Mononuclear cell (primary cell): Measurements from ENCODE around the gene PRR36. TPM values are rescaled to one million over a fixed set of nuclear protein-coding genes. Genes with fewer than 3 reads are reported as not detected.

Experiments
- H3K27me3 ChIP-seq: 2 replicates; pipeline ENCODE4 v1.6.0; 2011; ENCODE audit warnings: low read length, control low read depth; ENCODE audit not compliant: insufficient read depth
- H3K4me1 ChIP-seq: 2 replicates; pipeline ENCODE4 v1.5.1; 2011; ENCODE audit warnings: mild to moderate bottlenecking, low read length, control low read depth; ENCODE audit not compliant: insufficient read depth
- H3K4me3 ChIP-seq: 2 replicates; pipeline ENCODE4 v1.5.1; 2011; ENCODE audit warnings: mild to moderate bottlenecking, low read length, moderate library complexity
- H3K9me3 ChIP-seq: 2 replicates; pipeline ENCODE4 v1.5.1; 2011; ENCODE audit warnings: low read depth, mild to moderate bottlenecking, control low read depth, low read length
- total RNA-seq: library from RNA; depleted of rRNA; stranded (reverse); fragments of >200 nt; gene quantifications from one replicate; pipeline ENCODE4 v1.2.3, GENCODE V29; 2012

Gene PRR36
- total RNA-seq, 1 donor: 0.10 TPM

DNA sequence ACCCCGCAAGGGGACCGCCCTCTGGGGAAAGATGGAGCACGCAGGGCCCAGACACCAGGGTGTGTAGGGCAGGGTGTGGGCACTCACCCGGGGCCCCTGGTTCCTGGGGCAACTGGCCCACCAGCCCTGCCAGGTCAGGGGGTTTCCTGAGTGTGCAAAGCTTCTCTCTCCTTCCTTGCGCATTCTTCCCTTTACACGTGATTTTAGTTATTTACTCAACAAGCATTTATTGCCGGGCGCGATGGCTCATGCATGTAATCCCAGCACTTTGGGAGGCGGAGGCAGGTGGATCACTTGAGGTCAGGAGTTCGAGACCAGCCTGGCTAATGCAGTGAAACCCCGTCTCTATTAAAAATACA lies 20.4 kb downstream of the PRR36 start:
- Histone ChIP-seq H3K4me1 (peaks cover 5% of the 10 kb centered on the region), H3K9me3 (no peaks in the 10 kb centered on the region), H3K27me3 (no peaks in the 10 kb centered on the region), H3K4me3 (no peak overlapping the region)

DNA sequence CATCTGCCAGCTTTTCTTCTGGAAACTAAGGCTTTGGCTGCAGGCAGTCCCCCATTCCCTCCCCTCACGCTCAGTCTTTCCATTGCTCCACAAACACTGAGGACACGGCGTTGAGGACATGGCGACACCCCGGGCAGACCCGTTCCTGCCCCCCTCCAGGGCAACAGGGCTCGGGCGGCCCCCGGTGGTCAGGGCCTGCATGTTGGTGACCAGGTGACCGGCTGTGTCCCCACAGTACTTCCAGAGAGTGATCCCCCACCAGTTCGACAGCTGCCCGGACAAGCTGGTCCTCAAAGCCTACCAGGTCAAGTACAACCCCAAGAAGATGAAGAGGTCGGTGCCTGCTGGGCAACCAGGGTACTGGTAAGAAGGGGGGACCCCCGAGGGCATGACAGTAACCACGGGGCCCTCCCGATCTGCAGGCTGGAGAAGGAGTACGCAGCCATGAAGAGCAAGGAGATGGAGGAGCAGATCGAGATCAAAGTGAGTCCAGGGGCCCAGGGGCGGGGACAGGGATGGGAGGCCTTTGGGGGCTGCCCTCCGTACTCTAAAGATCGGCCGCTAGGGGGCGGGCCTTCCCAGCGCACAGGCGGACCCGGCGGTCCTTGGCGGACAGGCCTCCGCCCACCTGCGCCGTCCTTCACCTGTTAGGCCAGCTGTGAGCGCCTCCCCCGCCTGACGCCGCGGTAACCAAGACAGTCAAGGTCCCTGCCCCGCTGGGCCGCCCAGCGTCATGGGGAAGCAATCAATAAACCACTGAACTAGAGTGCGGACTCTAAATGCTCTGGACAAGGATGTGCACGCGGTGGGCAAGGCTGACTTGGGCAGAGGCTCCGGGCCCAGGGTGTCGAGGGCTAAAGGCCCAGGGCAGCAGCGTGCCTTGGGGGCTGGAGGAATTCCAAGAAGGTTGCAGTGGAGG lies 21.1 kb downstream of the PRR36 start:
- Histone ChIP-seq H3K9me3 (no peaks in the 10 kb centered on the region), H3K4me1 (peaks cover 5% of the 10 kb centered on the region), H3K4me3 (no peak overlapping the region), H3K27me3 (no peaks in the 10 kb centered on the region)

DNA sequence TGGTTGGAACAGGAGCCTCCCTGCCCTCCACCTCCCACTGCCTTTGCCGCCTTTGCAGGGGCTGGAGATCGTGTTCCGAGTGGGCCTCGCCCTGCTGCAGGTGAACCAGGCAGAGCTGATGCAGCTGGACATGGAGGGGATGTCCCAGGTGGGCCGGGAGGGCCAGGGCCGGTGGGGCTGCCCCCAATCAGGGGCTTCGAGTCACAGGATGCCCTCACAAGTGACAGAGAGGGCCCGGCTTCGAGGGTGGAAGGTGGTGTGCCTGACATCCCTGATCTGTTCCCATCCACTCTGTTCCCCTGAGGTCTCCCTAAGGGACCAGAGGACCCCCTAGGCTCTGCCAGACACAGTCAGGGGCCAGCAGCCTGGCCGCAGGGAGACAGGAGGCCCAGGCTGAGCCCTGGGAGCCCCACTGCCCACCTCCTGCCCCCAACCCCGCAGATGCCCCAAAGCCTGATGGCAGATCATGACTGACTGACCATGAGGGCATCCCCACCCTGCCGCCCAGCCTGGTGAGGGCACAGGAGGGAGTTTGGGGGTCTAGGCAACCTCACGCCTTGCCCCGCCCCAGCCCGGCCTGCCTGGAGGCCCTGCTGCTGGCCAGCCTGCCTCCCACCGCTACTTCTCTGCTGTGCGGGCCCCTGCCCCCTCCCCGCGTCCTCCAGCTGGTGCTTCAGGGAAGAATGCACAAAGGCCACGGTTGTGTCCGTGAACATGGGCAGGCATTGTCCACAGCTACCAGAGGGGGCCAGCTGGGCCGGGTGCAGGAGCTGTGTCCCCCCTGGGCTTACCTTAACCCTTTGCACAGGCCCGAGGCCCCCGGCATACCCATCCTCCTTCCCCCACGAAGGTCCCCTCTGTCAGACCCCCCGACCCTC lies 22.3 kb downstream of the PRR36 start:
- no peak overlapping the region for H3K4me3 ChIP-seq
- no peaks in the 10 kb centered on the region for H3K9me3 ChIP-seq
- peaks cover 5% of the 10 kb centered on the region for H3K4me1 ChIP-seq
- no peaks in the 10 kb centered on the region for H3K27me3 ChIP-seq

DNA sequence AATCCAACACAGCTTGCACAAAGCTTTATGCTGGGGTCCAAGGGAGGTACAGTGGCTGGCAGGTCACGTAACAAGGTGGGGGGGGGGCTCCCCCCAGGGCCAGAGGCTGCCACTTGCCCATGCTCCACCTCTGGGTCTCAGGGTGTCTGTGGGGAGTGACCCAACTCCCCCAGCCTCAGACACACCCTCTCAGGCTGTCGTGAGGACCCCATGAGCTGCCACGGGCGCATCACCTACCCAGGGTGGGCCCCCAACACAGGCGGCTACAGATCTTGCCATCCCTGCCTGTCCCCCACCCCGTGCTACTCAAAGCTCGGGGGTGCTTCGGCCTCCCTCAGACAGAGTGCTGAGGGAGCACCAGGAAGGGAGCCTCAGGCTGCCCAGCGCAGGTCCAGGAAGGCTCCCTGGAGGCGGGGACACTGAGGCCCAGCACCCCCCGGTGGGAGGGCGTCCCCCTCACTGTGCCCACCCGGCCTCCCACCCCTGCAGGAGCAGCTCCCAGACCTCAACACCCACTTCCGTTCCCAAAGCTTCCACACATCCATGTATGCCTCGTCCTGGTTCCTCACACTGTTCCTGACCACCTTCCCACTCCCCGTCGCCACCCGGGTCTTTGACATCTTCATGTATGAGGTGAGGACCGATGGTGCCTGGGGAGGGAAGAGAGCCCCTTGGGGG lies 23.1 kb downstream of the PRR36 start:
- H3K9me3 ChIP-seq: no peaks in the 10 kb centered on the region
- H3K4me1 ChIP-seq: peaks cover 5% of the 10 kb centered on the region
- no peaks in the 10 kb centered on the region for H3K27me3 ChIP-seq
- H3K4me3 ChIP-seq: no peak overlapping the region

DNA sequence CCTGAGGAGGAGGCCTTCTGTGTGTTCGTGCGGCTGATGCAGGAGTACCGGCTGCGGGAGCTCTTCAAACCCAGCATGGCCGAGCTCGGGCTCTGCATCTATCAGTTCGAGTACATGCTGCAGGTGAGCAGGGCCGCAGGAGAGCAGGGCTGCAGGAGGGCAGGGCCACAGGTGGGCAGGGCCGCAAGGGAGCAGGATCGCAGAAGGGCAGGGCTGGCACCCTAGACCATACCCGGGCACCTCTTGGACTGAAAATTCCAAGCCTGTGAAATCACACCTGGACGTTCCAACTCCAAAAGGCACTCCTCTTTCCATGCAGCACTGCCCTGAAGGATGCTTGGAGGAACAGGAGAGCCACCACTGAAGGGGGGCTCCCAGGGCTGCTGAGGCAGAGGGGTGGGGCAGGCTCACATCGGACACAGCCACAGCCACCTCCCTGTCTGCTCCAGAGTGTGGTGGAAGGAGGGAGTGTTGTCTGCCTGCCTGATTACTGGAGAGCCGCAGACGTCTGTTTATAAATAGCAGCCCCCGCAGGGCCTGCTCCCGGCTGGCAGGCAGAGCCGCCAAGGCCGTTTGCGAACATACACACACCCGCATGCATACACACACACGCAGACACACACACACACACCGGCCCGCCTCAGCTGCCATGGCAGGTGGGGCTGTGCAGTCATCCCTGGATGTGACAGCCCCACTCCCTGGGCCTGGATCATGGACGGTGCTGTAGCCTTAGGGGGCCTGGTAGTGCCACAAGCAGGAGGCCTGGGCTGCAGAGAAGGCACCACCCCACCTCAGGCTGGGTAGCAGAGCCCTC lies 24.0 kb downstream of the PRR36 start:
- Histone ChIP-seq H3K27me3 (no peaks in the 10 kb centered on the region), H3K4me3 (no peak overlapping the region), H3K9me3 (no peaks in the 10 kb centered on the region), H3K4me1 (peaks cover 5% of the 10 kb centered on the region)

DNA sequence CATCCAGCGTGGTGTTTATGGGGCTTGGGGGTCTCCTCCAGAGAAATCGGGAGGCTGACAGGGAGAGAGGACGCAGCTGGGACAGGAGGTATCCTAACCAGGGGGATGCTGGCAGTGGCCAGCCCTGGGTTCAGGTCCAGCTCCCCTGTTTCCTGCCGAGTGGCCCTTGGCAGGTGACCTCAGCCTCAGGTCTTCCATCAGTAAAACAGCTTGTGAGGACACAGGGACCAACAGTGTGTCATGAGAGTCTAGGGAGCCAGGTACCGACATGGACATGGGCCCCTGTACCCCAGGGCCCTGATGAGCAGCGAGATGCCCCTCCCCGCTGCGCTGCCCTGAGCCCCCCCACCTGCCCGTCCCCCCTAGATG lies 24.6 kb downstream of the PRR36 start:
- Histone ChIP-seq H3K9me3 (no peaks in the 10 kb centered on the region), H3K4me1 (peaks cover 5% of the 10 kb centered on the region), H3K4me3 (no peak overlapping the region), H3K27me3 (no peaks in the 10 kb centered on the region)

DNA sequence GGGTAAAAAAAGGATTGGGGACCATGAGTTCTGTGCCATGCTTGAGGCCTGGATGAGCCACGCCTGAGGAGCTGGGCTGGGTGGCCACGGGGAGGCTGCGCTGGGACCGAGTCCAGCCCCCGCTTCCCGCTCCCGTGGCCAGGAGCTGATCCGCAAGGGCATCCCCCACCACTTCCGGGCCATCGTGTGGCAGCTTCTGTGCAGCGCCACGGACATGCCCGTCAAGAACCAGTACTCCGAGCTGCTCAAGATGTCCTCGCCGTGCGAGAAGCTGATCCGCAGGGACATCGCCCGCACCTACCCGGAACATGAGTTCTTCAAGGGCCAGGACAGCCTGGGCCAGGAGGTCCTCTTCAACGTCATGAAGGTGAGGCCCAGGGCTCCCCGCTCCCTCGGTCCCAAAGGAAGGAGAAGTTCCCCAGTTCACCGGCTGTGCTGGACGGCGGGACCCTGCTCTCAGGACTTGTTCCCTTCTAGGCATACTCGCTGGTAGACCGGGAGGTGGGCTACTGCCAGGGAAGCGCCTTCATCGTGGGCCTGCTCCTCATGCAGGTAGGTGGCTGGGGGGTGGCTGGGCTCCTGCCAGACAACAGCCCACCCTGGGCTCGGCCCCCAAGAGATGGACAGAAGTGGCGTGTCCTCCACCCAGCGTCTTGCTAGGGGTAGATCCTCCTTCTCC lies 25.3 kb downstream of the PRR36 start:
- H3K27me3 ChIP-seq: no peaks in the 10 kb centered on the region
- H3K9me3 ChIP-seq: no peaks in the 10 kb centered on the region
- no peak overlapping the region for H3K4me3 ChIP-seq
- peaks cover 5% of the 10 kb centered on the region for H3K4me1 ChIP-seq

DNA sequence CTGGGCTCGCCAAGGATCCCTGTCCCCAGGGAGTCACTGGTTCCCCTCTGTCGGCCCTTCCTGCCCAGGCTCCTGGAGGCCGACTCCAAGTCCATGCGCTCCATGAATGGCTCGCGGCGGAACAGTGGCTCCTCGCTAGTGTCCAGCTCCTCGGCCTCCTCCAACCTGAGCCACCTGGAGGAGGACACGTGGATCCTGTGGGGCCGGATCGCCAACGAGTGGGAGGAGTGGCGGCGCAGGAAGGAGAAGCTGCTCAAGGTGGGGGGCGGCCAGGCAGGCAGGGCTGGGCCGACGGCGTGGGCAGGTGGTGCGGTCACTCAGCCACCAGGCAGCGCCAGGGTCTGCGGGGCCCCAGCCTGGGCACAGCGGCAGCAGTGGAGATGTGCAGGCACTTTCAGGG lies 26.5 kb downstream of the PRR36 start:
- Histone ChIP-seq H3K9me3 (no peaks in the 10 kb centered on the region), H3K4me1 (no peaks in the 10 kb centered on the region), H3K4me3 (no peak overlapping the region), H3K27me3 (no peaks in the 10 kb centered on the region)

DNA sequence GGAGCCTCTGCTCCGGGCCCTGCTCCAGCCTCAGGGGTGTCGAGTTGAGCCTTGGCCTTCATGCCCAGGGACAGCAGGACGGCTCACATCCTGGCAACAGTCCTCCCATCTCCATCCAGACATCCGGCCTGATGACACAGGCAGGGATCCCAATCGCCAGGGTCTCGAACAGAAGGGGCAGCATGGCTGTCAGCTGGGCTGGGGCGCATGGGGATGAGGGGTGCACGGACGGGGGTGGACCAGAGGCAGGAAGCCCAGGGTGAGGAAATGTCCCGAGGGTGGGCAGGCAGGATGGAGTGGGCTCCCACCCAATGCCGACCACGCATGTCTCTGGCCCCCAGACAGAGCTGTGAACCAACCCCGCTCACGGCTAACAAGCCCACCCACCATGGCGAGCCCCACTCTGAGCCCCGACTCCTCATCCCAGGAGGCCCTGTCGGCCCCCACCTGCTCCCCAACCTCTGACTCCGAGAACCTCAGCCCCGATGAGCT lies 28.0 kb downstream of the PRR36 start:
- Histone ChIP-seq H3K4me1 (no peaks in the 10 kb centered on the region), H3K9me3 (no peaks in the 10 kb centered on the region), H3K27me3 (no peaks in the 10 kb centered on the region), H3K4me3 (no peak overlapping the region)

DNA sequence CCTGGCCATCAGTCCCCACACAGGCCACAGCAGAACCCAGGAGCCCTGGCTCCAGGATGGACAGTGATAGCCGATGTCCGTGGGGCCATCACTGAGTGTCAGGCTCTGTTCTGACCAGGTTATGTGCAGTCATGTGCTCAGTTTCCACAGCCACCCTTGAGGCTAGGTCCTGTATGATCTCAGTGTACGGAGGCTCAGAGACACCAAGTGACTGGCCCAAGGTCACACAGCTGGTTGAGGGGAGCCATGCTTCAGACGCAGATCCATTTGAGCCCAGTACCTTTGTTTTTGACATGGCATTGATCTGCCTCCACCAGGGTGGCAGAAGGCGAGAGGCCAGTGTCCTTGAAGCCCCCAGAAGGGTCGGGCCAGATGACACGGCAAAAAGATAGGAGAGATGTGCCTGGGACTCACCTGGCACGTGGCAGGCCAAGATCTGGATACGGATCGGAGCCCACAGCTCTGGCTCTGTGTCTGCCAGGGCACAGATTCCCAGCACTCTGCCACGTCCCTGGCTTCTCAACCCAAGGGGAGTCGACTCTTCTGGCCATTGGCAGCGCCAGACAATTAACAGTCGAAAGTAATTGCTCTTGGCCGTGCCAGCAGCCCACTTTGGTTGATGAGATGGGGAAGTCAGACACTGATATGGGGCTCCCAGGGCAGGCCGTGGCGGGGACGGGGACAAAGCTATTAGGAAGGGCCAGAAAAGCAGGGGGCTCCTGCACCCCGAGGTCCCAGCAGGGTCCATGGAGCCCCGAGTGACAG lies 28.6 kb downstream of the PRR36 start:
- no peak overlapping the region for H3K4me3 ChIP-seq
- H3K4me1 ChIP-seq: no peaks in the 10 kb centered on the region
- H3K9me3 ChIP-seq: no peaks in the 10 kb centered on the region
- no peaks in the 10 kb centered on the region for H3K27me3 ChIP-seq

DNA sequence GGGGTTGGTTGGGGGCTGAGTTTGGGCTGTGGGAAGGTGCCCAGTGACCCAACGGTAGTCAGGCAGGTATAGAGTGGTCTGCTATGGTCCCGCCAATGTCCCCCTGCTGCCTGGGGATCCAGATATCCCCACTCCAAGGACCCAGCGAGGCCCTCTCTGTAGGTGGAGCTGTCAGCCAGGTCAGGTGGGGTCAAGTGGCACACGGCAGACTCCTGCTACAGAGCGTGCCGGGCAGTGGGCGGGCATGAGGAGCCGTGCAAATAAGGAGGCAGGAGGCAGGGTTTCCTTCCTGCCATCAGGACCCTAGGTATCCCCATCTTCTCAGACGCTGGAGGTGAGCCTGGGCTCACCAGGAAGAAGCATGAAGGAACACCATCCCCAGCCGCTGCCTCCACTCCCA lies 29.2 kb downstream of the PRR36 start:
- Histone ChIP-seq H3K4me3 (no peak overlapping the region), H3K4me1 (no peaks in the 10 kb centered on the region), H3K9me3 (no peaks in the 10 kb centered on the region), H3K27me3 (no peaks in the 10 kb centered on the region)

DNA sequence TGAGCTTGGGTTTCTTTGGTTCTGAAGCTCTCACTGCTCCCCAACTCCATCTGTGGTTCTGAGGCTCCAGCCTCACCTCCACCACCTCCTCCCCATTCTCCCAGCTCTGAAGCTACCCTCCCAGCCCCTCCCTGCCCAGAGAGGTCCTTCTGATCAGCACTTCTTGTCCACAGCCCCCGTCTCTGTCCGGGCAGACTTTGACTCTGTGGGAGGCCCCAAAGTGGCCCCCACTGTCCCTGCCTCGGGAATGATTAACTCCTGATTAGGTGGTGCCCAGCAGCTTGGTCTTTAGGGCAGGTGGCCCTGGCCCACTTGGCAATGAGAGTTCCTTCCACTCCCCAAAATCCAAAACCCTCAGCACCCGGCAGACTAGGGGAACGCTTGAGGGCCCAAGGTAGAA lies 29.8 kb downstream of the PRR36 start:
- Histone ChIP-seq H3K27me3 (no peaks in the 10 kb centered on the region), H3K9me3 (no peaks in the 10 kb centered on the region), H3K4me3 (no peak overlapping the region), H3K4me1 (no peaks in the 10 kb centered on the region)

DNA sequence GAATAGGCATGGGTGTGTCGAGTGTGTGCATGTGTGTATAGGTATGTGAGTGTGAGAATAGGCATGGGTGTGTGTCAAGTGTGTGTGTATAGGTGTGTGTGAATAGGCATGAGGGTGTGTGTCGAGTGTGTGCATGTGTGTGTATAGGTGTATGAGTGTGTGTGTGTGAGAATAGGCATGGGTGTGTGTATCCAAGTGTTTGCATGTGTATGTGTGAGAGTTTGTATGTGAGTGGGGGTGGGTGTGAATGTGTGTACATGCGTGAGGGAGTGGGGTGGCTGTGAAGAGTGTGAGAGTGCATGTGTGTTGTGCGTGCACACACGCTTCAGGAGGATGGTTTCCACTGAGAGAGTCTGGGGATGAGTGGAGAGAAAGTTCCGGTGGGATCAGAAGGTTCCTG lies 30.7 kb downstream of the PRR36 start:
- Histone ChIP-seq H3K9me3 (no peaks in the 10 kb centered on the region), H3K27me3 (no peaks in the 10 kb centered on the region), H3K4me1 (no peaks in the 10 kb centered on the region), H3K4me3 (no peak overlapping the region)
